ENCODE measurements around the gene ZRANB1. TPM values are rescaled to one million over a fixed set of nuclear protein-coding genes. Genes with fewer than 3 reads are reported as not detected.
A peak's percentile ranks its signal among the peaks of the same experiment; 100 is the strongest.

Gene ZRANB1
- polyA plus RNA-seq, 1 of the 3 experiments (the other 2 are of a cell fraction): 6.2 TPM

DNA sequence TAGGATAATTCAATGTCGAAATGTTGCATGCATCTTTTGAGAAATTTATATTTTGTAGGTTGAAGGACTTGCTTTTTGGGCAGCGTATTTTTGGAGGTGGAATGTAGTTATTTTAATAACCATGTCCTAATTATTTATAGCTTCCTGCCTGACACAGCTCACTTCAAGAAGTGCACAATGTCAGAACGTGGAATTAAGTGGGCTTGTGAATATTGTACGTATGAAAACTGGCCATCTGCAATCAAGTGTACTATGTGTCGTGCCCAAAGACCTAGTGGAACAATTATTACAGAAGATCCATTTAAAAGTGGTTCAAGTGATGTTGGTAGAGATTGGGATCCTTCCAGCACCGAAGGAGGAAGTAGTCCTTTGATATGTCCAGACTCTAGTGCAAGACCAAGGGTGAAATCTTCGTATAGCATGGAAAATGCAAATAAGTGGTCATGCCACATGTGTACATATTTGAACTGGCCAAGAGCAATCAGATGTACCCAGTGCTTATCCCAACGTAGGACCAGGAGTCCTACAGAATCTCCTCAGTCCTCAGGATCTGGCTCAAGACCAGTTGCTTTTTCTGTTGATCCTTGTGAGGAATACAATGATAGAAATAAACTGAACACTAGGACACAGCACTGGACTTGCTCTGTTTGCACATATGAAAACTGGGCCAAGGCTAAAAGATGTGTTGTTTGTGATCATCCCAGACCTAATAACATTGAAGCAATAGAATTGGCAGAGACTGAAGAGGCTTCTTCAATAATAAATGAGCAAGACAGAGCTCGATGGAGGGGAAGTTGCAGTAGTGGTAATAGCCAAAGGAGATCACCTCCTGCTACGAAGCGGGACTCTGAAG, 620 bp downstream of the ZRANB1 start:
- no peak for DNase-seq
- 96% methylated on average over 10 of the region's 11 CpGs for WGBS (ENCODE audit: low lambda C conversion rate)
- TF ChIP-seq GATA2 (CRISPR knock-in tag; IDR thresholded peaks at IDR 0.05) (no peak), FOXJ3 (CRISPR knock-in tag; IDR thresholded peaks at IDR 0.05) (no peak), MXI1 (IDR thresholded peaks at IDR 0.05; ENCODE audit: low read depth, low read length) (no peak), REST (IDR thresholded peaks at IDR 0.05; ENCODE audit: low read depth, low read length) (no peak), SMC3 (IDR thresholded peaks at IDR 0.05; ENCODE audit: low read depth, low read length) (no peak), YY1 (IDR thresholded peaks at IDR 0.05; ENCODE audit: low read depth) (no peak), EZH2phosphoT487 (IDR thresholded peaks at IDR 0.05; ENCODE audit: borderline replicate concordance, low read depth) (no peak), SIN3A (IDR thresholded peaks at IDR 0.05; ENCODE audit: borderline replicate concordance, low read depth, low read length) (no peak), NRF1 (IDR thresholded peaks at IDR 0.05; ENCODE audit: low read depth, low read length) (no peak), FOXM1 (IDR thresholded peaks at IDR 0.05; ENCODE audit: low read depth) (no peak), ELF1 (IDR thresholded peaks at IDR 0.05) (no peak), MEF2A (IDR thresholded peaks at IDR 0.05; ENCODE audit: borderline replicate concordance, low read depth) (no peak), CHD2 (IDR thresholded peaks at IDR 0.05; ENCODE audit: low read length, partially characterized antibody) (no peak), RXRA (IDR thresholded peaks at IDR 0.05; ENCODE audit: borderline replicate concordance, low read depth) (no peak), RCOR1 (IDR thresholded peaks at IDR 0.05; ENCODE audit: low read length) (no peak), GABPA (IDR thresholded peaks at IDR 0.05; ENCODE audit: low read depth) (no peak)
- TF ChIP-seq, protein P1, sequence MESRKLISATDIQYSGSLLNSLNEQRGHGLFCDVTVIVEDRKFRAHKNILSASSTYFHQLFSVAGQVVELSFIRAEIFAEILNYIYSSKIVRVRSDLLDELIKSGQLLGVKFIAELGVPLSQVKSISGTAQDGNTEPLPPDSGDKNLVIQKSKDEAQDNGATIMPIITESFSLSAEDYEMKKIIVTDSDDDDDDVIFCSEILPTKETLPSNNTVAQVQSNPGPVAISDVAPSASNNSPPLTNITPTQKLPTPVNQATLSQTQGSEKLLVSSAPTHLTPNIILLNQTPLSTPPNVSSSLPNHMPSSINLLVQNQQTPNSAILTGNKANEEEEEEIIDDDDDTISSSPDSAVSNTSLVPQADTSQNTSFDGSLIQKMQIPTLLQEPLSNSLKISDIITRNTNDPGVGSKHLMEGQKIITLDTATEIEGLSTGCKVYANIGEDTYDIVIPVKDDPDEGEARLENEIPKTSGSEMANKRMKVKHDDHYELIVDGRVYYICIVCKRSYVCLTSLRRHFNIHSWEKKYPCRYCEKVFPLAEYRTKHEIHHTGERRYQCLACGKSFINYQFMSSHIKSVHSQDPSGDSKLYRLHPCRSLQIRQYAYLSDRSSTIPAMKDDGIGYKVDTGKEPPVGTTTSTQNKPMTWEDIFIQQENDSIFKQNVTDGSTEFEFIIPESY (IDR thresholded peaks at IDR 0.05; ENCODE audit: borderline replicate concordance, low read depth): no peak
- TF ChIP-seq, protein P2, sequence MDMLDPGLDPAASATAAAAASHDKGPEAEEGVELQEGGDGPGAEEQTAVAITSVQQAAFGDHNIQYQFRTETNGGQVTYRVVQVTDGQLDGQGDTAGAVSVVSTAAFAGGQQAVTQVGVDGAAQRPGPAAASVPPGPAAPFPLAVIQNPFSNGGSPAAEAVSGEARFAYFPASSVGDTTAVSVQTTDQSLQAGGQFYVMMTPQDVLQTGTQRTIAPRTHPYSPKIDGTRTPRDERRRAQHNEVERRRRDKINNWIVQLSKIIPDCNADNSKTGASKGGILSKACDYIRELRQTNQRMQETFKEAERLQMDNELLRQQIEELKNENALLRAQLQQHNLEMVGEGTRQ (IDR thresholded peaks at IDR 0.05; ENCODE audit: borderline replicate concordance, low read depth, low read length): no peak
- no peaks in the 10 kb centered on the region for H3K27me3 ChIP-seq (ENCODE audit: insufficient read depth)
- peaks cover 0 to 8% of the 10 kb centered on the region in 2 experiments for H3K4me1 ChIP-seq (ENCODE audit: control insufficient read depth in 1 of 2, insufficient read depth in 2 of 2, low read depth in 1 of 2, low read length in 1 of 2)
- no peaks in the 10 kb centered on the region for H3K9me3 ChIP-seq
- H3K9ac ChIP-seq: no peak overlapping the region
- H3F3A ChIP-seq (replicated peaks; ENCODE audit: insufficient read depth): no peaks in the 10 kb centered on the region
- ChIA-PET CTCF (interaction anchor here (1.1 kb wide), 1 partner anchor 50 kb away, joined by 3 read pairs; no protein-coding TSS in a partner anchor), POLR2A (no interaction called here)
- no peaks in the 10 kb centered on the region for H3K9me2 ChIP-seq
- H2AFZ ChIP-seq (ENCODE audit: low read depth): no peak overlapping the region
- no peak overlapping the region for H3K4me3 ChIP-seq (ENCODE audit: low read depth in 2 of 2, low read length in 1 of 2)
- H3K36me3 ChIP-seq (replicated peaks in 1 of 2; ENCODE audit: control insufficient read depth in 1 of 2, insufficient read depth in 2 of 2, low read length in 1 of 2): no peaks in the 10 kb centered on the region
- H3K79me2 ChIP-seq (ENCODE audit: insufficient read depth): peaks cover 100% of the 10 kb centered on the region
- H4K20me1 ChIP-seq (ENCODE audit: insufficient read depth): peaks cover 90% of the 10 kb centered on the region
- peak overlapping the region in 1 of 2 experiments; percentile 22; a peak in 1 of 4 replicates for H3K27ac ChIP-seq (ENCODE audit: low read depth in 2 of 2, low read length in 1 of 2)
- no peak overlapping the region for H3K4me2 ChIP-seq

Data from SK-N-SH (cell line).